Peyer's patch (tissue), 4 donors: Measurements from ENCODE around the gene LDLRAP1. TPM values are rescaled to one million over a fixed set of nuclear protein-coding genes. Genes with fewer than 3 reads are reported as not detected.

ENCODE experiments used
- DNase-seq, 3 donors: peaks; one replicate each; pipeline ENCODE4 v3.0.0-alpha.2; 2017 to 2019
- H3K27ac ChIP-seq, 4 donors: fragments of 200-600 bp; sonication (generic); one replicate each; pipeline ENCODE4 v1.5.1; 2016 to 2019
- H3K27me3 ChIP-seq, 2 donors: fragments of 200-600 bp; sonication (generic); one replicate each; pipeline ENCODE4 v1.5.1; 2019
- H3K36me3 ChIP-seq, 3 donors: fragments of 200-600 bp; sonication (generic); one replicate each; pipeline ENCODE4 v1.5.1; 2016 to 2019
- H3K4me1 ChIP-seq, 4 donors: fragments of 200-600 bp; sonication (generic); one replicate each; pipeline ENCODE4 v1.5.1; 2016 to 2019
- H3K4me3 ChIP-seq, 4 donors: fragments of 200-600 bp; sonication (generic); 1 replicate in 3 of 4; 2 replicates in 1 of 4; pipeline ENCODE4 v1.5.1; 2016 to 2019; ENCODE audit warnings: mild to moderate bottlenecking in 1 of 4
- H3K9me3 ChIP-seq, 4 donors: fragments of 200-600 bp; sonication (generic); one replicate each; pipeline ENCODE4 v1.5.1; 2016 to 2019; ENCODE audit warnings: mild to moderate bottlenecking in 1 of 4
- CTCF ChIP-seq, 6 experiments: fragments of 450-650 bp in 4 of 6; fragments of 200-600 bp in 2 of 6; sonication (generic) in 1 of 6; IDR thresholded peaks; one replicate each; pipeline ENCODE4 v1.5.1; 2017 to 2019; ENCODE audit warnings: antibody characterized with exemption in 6 of 6, mild to moderate bottlenecking in 3 of 6, moderate library complexity in 1 of 6
- POLR2A ChIP-seq, 2 donors: fragments of 450-650 bp; IDR thresholded peaks; one replicate each; pipeline ENCODE4 v1.5.1; 2017; ENCODE audit warnings: antibody characterized with exemption in 2 of 2, mild to moderate bottlenecking in 2 of 2, moderate library complexity in 2 of 2
- total RNA-seq, 4 donors: library from RNA; depleted of rRNA; stranded (reverse); fragments of >200 nt; gene quantifications; one replicate each; pipeline ENCODE4 v1.1.0, GENCODE V29; 2016

LDLRAP1 gene
- total RNA-seq, 4 donors from 2014 or later: 20.1 to 24.5 (median 22.7) TPM

GRCh38 chr1:25617625-25618432, 74.4 kb downstream of the LDLRAP1 start:
- Histone ChIP-seq H3K4me3 (peak overlapping the region; percentile 70 to 92 (median 84)), H3K4me1 (peaks cover 0 to 31% (median 9%) of the 10 kb centered on the region in 4 donors)

GRCh38 chr1:25618433-25618808, 75.0 kb downstream of the LDLRAP1 start:
- Histone ChIP-seq H3K4me3 (peak overlapping the region; percentile 70 to 92 (median 84)), H3K27me3 (no peaks in the 10 kb centered on the region), H3K4me1 (peaks cover 0 to 31% (median 9%) of the 10 kb centered on the region in 4 donors), H3K9me3 (no peaks in the 10 kb centered on the region), H3K36me3 (no peaks in the 10 kb centered on the region), H3K27ac (peak overlapping the region; percentile 4 to 84 (median 72))
- DNase-seq: no peak
- TF ChIP-seq POLR2A (IDR thresholded peaks at IDR 0.05) (no peak), CTCF (IDR thresholded peaks at IDR 0.05) (no peak)

More at GRCh38 chr1:25617625-25618432, 74.4 kb downstream of the LDLRAP1 start:
- no peaks in the 10 kb centered on the region for H3K9me3 ChIP-seq
- H3K27ac ChIP-seq: peak overlapping the region; percentile 4 to 84 (median 72)
- TF ChIP-seq POLR2A (IDR thresholded peaks at IDR 0.05) (no peak), CTCF (IDR thresholded peaks at IDR 0.05) (no peak)
- peak; percentile 33 to 61 (median 55) for DNase-seq
- H3K27me3 ChIP-seq: no peaks in the 10 kb centered on the region
- no peaks in the 10 kb centered on the region for H3K36me3 ChIP-seq

Other genes starting within 250 kb of the LDLRAP1 start
- 100 to 1,000 TPM in 1 of 4 donors, 10 to 100 TPM in 3; 43.7 to 101 (median 56.2) TPM for gene TMEM50A, start 205.3 kb upstream of the LDLRAP1 start, total RNA-seq
- gene RHCE, start 122.8 kb upstream of the LDLRAP1 start, total RNA-seq: under 1 TPM in 1 of 4 donors, not detected in 3; 0.70 TPM
- 10 to 100 TPM; 17.7 to 25.6 (median 22.8) TPM for gene MACO1, start 112.7 kb upstream of the LDLRAP1 start, total RNA-seq
- 10 to 100 TPM in 1 of 4 donors, 1 to 10 TPM in 3; 2.3 to 10.7 (median 6.7) TPM for gene MAN1C1, start 73.2 kb downstream of the LDLRAP1 start, total RNA-seq